Stimulated activated CD8-positive, alpha-beta memory T cell treated with anti-CD3 and anti-CD28 coated beads, Interleukin-2, amount 100 ng/mL, for 1 hour (primary cell): Measurements from ENCODE around the gene ENTPD2.
"Not testable (repeated sequence)": the region's sequence is repeated elsewhere in the genome, so short reads cannot be mapped to it uniquely, and the experiment has no call there.

ENCODE experiments used
- DNase-seq, 2 donors: peaks; one replicate each; pipeline ENCODE4 v3.0.0-alpha.2; 2020; ENCODE audit warnings: low read depth in 2 of 2

The ENTPD2 gene

GRCh38 chr9:137015976-137016375 is 37.9 kb downstream of the ENTPD2 start:
- DNase-seq = no peak

- no peak for DNase-seq
Observed at GRCh38 chr9:137015540-137015930, 38.3 kb downstream of the ENTPD2 start.

GRCh38 chr9:137014776-137015539 is 38.9 kb downstream of the ENTPD2 start:
- DNase-seq = no peak

GRCh38 chr9:137014166-137014565 is 39.7 kb downstream of the ENTPD2 start:
- no peak for DNase-seq

- no peak for DNase-seq
Observed at GRCh38 chr9:137013571-137013940, 40.3 kb downstream of the ENTPD2 start.

GRCh38 chr9:137012694-137013570 is 40.9 kb downstream of the ENTPD2 start:
- DNase-seq = no peak

GRCh38 chr9:137011907-137012675 is 41.8 kb downstream of the ENTPD2 start:
- DNase-seq = no peak

GRCh38 chr9:137011156-137011555 is 42.7 kb downstream of the ENTPD2 start:
- no peak for DNase-seq

GRCh38 chr9:137009938-137010732 is 43.7 kb downstream of the ENTPD2 start:
- DNase-seq = no peak

GRCh38 chr9:137009217-137009616 is 44.6 kb downstream of the ENTPD2 start:
- DNase-seq = no peak

GRCh38 chr9:137008312-137008711 is 45.5 kb downstream of the ENTPD2 start:
- DNase-seq = no peak

GRCh38 chr9:137007816-137008270 is 46.0 kb downstream of the ENTPD2 start:
- no peak for DNase-seq

GRCh38 chr9:137007108-137007815 is 46.6 kb downstream of the ENTPD2 start:
- DNase-seq = no peak

GRCh38 chr9:137006116-137007003 is 47.5 kb downstream of the ENTPD2 start:
- DNase-seq = no peak

GRCh38 chr9:137004285-137004684 is 49.6 kb downstream of the ENTPD2 start:
- DNase-seq = not testable (repeated sequence)

GRCh38 chr9:137002646-137003041 is 51.2 kb downstream of the ENTPD2 start:
- no peak for DNase-seq

GRCh38 chr9:137001857-137002645 is 51.8 kb downstream of the ENTPD2 start:
- DNase-seq = no peak

- no peak for DNase-seq
Observed at GRCh38 chr9:137000177-137000930, 53.5 kb downstream of the ENTPD2 start.
